ENCODE results near the gene GID8. TPM values are rescaled to one million over a fixed set of nuclear protein-coding genes. Genes with fewer than 3 reads are reported as not detected.

GID8 gene
- total and polyA plus RNA-seq, 4 donors = 10.2 to 23.6 (median 14.6) TPM

DNA sequence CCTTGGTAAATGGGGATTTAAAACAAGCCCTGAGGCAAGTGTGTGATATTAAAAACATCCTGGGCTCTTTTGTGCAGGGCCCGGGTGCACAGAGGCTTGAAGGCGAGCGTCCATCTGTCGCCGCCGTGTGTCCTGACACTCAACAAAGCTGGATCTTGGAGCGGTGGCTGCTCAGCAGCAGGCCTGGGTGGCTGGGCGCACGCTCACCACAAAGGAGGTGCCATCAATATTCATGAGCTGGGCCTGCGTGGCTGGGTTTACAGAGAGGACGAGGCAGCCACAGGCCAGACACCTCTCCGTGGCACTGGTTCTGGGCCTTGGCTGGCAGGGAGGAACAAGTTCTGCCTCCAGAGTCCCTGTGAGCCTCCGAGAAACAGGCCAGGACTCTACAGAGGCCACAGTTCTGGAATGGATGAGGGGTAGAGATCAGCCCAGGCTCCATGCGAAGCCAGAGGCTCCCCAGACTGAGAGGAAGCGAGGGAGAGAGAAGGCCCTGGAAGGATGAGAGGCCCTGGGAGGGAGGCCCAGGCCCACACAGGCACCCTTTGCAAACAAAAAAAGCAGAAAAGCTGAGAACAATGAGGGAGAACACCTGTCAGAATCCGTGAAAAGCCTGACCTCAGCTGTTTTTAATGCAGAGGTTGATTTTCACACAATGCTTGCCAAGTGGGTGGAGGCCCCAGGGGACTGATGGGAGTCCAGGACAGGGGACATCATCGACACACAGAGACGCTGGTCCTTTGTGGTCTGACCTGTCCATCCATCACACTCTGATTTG is 46.9 kb downstream of the GID8 start:
- Histone ChIP-seq H3K9ac (ENCODE audit: low read depth in 1 of 2, low read length in 2 of 2) (no peak overlapping the region), H3K4me3 (ENCODE audit: low read depth in 1 of 3, low read length in 3 of 3) (no peak overlapping the region), H3K4me1 (ENCODE audit: control insufficient read depth in 4 of 4, insufficient read depth in 4 of 4, low read length in 3 of 4) (no peaks in the 10 kb centered on the region), H3K27ac (ENCODE audit: low read depth in 1 of 2, low read length in 2 of 2) (no peak overlapping the region), H3K27me3 (ENCODE audit: control insufficient read depth in 4 of 4, insufficient read depth in 4 of 4, low read length in 3 of 4) (peaks cover 0 to 3% (median 2%) of the 10 kb centered on the region in 4 donors), H3K9me3 (ENCODE audit: control insufficient read depth in 4 of 4, low read length in 3 of 4) (no peaks in the 10 kb centered on the region), H3K36me3 (ENCODE audit: control insufficient read depth in 4 of 4, insufficient read depth in 3 of 4, low read depth in 1 of 4, low read length in 3 of 4) (no peaks in the 10 kb centered on the region)
- no peak for DNase-seq (ENCODE audit: low spot score)
- 84% methylated on average over 18 of the region's 18 CpGs for WGBS
- no peak for TF ChIP-seq HNF4G (IDR thresholded peaks at IDR 0.05)

DNA sequence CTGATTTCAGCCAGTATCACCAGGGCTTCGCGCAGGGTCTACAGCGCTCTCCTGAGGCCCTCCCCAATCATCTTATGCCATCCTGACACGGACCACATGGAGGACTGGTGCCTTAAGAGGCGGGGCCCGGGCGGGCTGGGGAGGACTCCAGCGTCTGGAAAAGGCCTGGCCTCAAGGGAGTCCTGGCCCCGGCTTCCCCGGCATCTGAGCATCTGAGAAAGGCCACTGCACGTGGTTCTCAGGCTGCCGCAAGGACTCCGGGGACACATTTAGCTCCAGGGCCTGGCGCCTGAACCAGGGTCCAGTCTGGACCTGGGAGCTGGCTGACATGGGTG is 47.5 kb downstream of the GID8 start:
- WGBS = 74% methylated on average over 14 of the region's 14 CpGs
- no peak for TF ChIP-seq YY1 (IDR thresholded peaks at IDR 0.05)
- TF ChIP-seq FOXA1 (IDR thresholded peaks at IDR 0.05) = no peak
- no peak for TF ChIP-seq GABPA (IDR thresholded peaks at IDR 0.05 in 1 of 2, conservative IDR thresholded peaks at IDR 0.05 in 1 of 2)
- TF ChIP-seq, protein P1, sequence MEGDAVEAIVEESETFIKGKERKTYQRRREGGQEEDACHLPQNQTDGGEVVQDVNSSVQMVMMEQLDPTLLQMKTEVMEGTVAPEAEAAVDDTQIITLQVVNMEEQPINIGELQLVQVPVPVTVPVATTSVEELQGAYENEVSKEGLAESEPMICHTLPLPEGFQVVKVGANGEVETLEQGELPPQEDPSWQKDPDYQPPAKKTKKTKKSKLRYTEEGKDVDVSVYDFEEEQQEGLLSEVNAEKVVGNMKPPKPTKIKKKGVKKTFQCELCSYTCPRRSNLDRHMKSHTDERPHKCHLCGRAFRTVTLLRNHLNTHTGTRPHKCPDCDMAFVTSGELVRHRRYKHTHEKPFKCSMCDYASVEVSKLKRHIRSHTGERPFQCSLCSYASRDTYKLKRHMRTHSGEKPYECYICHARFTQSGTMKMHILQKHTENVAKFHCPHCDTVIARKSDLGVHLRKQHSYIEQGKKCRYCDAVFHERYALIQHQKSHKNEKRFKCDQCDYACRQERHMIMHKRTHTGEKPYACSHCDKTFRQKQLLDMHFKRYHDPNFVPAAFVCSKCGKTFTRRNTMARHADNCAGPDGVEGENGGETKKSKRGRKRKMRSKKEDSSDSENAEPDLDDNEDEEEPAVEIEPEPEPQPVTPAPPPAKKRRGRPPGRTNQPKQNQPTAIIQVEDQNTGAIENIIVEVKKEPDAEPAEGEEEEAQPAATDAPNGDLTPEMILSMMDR (IDR thresholded peaks at IDR 0.05; ENCODE audit: low read depth, low read length, missing input control) = no peak
- TF ChIP-seq, protein P2, sequence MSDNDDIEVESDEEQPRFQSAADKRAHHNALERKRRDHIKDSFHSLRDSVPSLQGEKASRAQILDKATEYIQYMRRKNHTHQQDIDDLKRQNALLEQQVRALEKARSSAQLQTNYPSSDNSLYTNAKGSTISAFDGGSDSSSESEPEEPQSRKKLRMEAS (IDR thresholded peaks at IDR 0.05) = no peak
- no peak for TF ChIP-seq FOXA2 (IDR thresholded peaks at IDR 0.05)
- TF ChIP-seq HNF4G (IDR thresholded peaks at IDR 0.05) = no peak
- TF ChIP-seq, protein P3, sequence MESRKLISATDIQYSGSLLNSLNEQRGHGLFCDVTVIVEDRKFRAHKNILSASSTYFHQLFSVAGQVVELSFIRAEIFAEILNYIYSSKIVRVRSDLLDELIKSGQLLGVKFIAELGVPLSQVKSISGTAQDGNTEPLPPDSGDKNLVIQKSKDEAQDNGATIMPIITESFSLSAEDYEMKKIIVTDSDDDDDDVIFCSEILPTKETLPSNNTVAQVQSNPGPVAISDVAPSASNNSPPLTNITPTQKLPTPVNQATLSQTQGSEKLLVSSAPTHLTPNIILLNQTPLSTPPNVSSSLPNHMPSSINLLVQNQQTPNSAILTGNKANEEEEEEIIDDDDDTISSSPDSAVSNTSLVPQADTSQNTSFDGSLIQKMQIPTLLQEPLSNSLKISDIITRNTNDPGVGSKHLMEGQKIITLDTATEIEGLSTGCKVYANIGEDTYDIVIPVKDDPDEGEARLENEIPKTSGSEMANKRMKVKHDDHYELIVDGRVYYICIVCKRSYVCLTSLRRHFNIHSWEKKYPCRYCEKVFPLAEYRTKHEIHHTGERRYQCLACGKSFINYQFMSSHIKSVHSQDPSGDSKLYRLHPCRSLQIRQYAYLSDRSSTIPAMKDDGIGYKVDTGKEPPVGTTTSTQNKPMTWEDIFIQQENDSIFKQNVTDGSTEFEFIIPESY (IDR thresholded peaks at IDR 0.05) = no peak
- no peak for TF ChIP-seq RXRA (IDR thresholded peaks at IDR 0.05)
- TF ChIP-seq NR2F2 (IDR thresholded peaks at IDR 0.05) = no peak
- no peak for TF ChIP-seq JUND (IDR thresholded peaks at IDR 0.05)
- no peak for DNase-seq (ENCODE audit: low spot score)

DNA sequence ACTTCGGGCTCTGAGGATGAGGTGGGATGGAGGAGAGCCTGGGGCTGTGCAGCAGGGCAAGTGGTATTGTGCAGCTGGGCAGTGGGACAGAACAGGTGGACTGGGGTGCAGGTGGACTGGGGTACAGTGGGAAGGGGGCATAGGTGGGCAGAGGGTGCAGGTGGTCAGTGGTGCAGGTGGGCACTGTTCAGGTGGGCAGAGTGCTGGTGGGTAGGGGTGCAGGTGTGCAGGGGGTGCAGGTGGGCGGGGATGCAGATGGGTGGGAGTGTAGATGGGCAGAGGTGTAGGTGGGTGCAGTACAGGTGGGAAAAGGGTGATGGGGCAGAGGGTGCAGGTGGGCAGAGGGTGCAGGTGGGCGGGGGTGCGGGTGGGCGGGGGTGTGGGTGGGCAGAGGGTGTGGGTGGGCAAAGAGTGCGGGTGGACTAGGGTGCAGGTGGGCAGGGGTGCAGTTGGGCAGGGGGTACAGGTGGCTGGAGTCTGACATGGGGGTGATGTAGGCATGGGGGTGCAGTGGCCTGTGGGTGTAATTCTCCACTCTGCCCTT is 48.4 kb downstream of the GID8 start:
- H3K27me3 ChIP-seq (ENCODE audit: control insufficient read depth in 4 of 4, insufficient read depth in 4 of 4, low read length in 3 of 4) = peaks cover 0 to 3% (median 2%) of the 10 kb centered on the region in 4 donors
- 78% methylated on average over 6 of the region's 6 CpGs for WGBS
- DNase-seq (ENCODE audit: low spot score) = no peak
- TF ChIP-seq, protein P1 (IDR thresholded peaks at IDR 0.05; ENCODE audit: low read depth, low read length, missing input control) = no peak
- TF ChIP-seq HNF4G (IDR thresholded peaks at IDR 0.05) = no peak
- no peak for TF ChIP-seq NR2F2 (IDR thresholded peaks at IDR 0.05)
- no peak for TF ChIP-seq JUND (IDR thresholded peaks at IDR 0.05)
- TF ChIP-seq HNF4A (conservative IDR thresholded peaks at IDR 0.05) = no peak
- TF ChIP-seq, protein P3 (IDR thresholded peaks at IDR 0.05) = no peak
- no peak for TF ChIP-seq RAD21 (IDR thresholded peaks at IDR 0.05)
- no peak for TF ChIP-seq RXRA (IDR thresholded peaks at IDR 0.05)
- no peak for TF ChIP-seq FOXA2 (IDR thresholded peaks at IDR 0.05)
- TF ChIP-seq FOXA1 (IDR thresholded peaks at IDR 0.05) = no peak
- TF ChIP-seq EGR1 (IDR thresholded peaks at IDR 0.05; ENCODE audit: low read depth in 2 of 2) = no peak
- no peak for TF ChIP-seq SP1 (IDR thresholded peaks at IDR 0.05)
- TF ChIP-seq TAF1 (conservative IDR thresholded peaks at IDR 0.05) = no peak
- no peak for TF ChIP-seq YY1 (IDR thresholded peaks at IDR 0.05)
- no peak for TF ChIP-seq GABPA (IDR thresholded peaks at IDR 0.05 in 1 of 2, conservative IDR thresholded peaks at IDR 0.05 in 1 of 2)
- TF ChIP-seq, protein P2 (IDR thresholded peaks at IDR 0.05) = no peak

More for the DNA sequence above, 47.5 kb downstream of the GID8 start:
- H3K4me1 ChIP-seq (ENCODE audit: control insufficient read depth in 4 of 4, insufficient read depth in 4 of 4, low read length in 3 of 4) = no peaks in the 10 kb centered on the region
- no peak overlapping the region for H3K4me3 ChIP-seq (ENCODE audit: low read depth in 1 of 3, low read length in 3 of 3)
- H3K9ac ChIP-seq (ENCODE audit: low read depth in 1 of 2, low read length in 2 of 2) = no peak overlapping the region
- H3K36me3 ChIP-seq (ENCODE audit: control insufficient read depth in 4 of 4, insufficient read depth in 3 of 4, low read depth in 1 of 4, low read length in 3 of 4) = no peaks in the 10 kb centered on the region
- H3K27ac ChIP-seq (ENCODE audit: low read depth in 1 of 2, low read length in 2 of 2) = no peak overlapping the region
- H3K9me3 ChIP-seq (ENCODE audit: control insufficient read depth in 4 of 4, low read length in 3 of 4) = no peaks in the 10 kb centered on the region
- H3K27me3 ChIP-seq (ENCODE audit: control insufficient read depth in 4 of 4, insufficient read depth in 4 of 4, low read length in 3 of 4) = peaks cover 0 to 3% (median 2%) of the 10 kb centered on the region in 4 donors

More for the DNA sequence above, 48.4 kb downstream of the GID8 start:
- Histone ChIP-seq H3K9ac (ENCODE audit: low read depth in 1 of 2, low read length in 2 of 2) (no peak overlapping the region), H3K27ac (ENCODE audit: low read depth in 1 of 2, low read length in 2 of 2) (no peak overlapping the region), H3K9me3 (ENCODE audit: control insufficient read depth in 4 of 4, low read length in 3 of 4) (no peaks in the 10 kb centered on the region), H3K36me3 (ENCODE audit: control insufficient read depth in 4 of 4, insufficient read depth in 3 of 4, low read depth in 1 of 4, low read length in 3 of 4) (no peaks in the 10 kb centered on the region), H3K4me1 (ENCODE audit: control insufficient read depth in 4 of 4, insufficient read depth in 4 of 4, low read length in 3 of 4) (no peaks in the 10 kb centered on the region), H3K4me3 (ENCODE audit: low read depth in 1 of 3, low read length in 3 of 3) (no peak overlapping the region)

Data from liver (tissue), 9 donors.